Neural progenitor cell (in vitro differentiated cells): ENCODE results near the gene FRS2. TPM values are rescaled to one million over a fixed set of nuclear protein-coding genes. Genes with fewer than 3 reads are reported as not detected.

ENCODE experiments used
- DNase-seq: peaks from one replicate; pipeline ENCODE4 v3.0.0-alpha.2; 2016; ENCODE audit warnings: low spot score
- H2AFZ ChIP-seq: fragments of 200-600 bp; sonication (generic); replicated peaks from 2 replicates; pipeline ENCODE4 v1.6.1; 2016; ENCODE audit warnings: antibody characterized with exemption
- H3F3A ChIP-seq: fragments of 200-600 bp; sonication (generic); 2 replicates; pipeline ENCODE4 v1.6.1; 2016; ENCODE audit warnings: antibody characterized with exemption, low read depth
- H3K27ac ChIP-seq: fragments of 200-600 bp; sonication (generic); 2 replicates; pipeline ENCODE4 v1.5.1; 2016; ENCODE audit warnings: mild to moderate bottlenecking
- H3K27me3 ChIP-seq: fragments of 200-600 bp; sonication (generic); 2 replicates; pipeline ENCODE4 v1.6.1; 2016; ENCODE audit warnings: mild to moderate bottlenecking, moderate library complexity
- H3K36me3 ChIP-seq: fragments of 200-600 bp; sonication (generic); 2 replicates; pipeline ENCODE4 v1.5.1; 2016
- H3K4me1 ChIP-seq: fragments of 200-600 bp; sonication (generic); 2 replicates; pipeline ENCODE4 v1.6.1; 2016; ENCODE audit warnings: mixed run types
- H3K4me2 ChIP-seq: fragments of 200-600 bp; sonication (generic); 2 replicates; pipeline ENCODE4 v1.6.1; 2016
- H3K4me3 ChIP-seq: fragments of 200-600 bp; sonication (generic); 2 replicates; pipeline ENCODE4 v1.5.1; 2016
- H3K79me2 ChIP-seq: fragments of 200-600 bp; sonication (generic); 2 replicates; pipeline ENCODE4 v1.6.1; 2016; ENCODE audit warnings: low read depth
- H3K9ac ChIP-seq: fragments of 200-600 bp; sonication (generic); 2 replicates; pipeline ENCODE4 v1.6.1; 2016
- H3K9me3 ChIP-seq: fragments of 200-600 bp; sonication (generic); 2 replicates; pipeline ENCODE4 v1.5.1; 2016; ENCODE audit warnings: low read depth
- H4K20me1 ChIP-seq: fragments of 200-600 bp; sonication (generic); 2 replicates; pipeline ENCODE4 v1.6.1; 2016; ENCODE audit warnings: low read depth
- H3K27ac Mint-ChIP-seq: 3 replicates; pipeline ENCODE4 v1.8.0; 2021; ENCODE audit warnings: mixed read lengths
- H3K27me3 Mint-ChIP-seq: 2 replicates; pipeline ENCODE4 v1.8.0; 2022; ENCODE audit warnings: low read depth, mild to moderate bottlenecking, inconsistent platforms, moderate library complexity, mixed read lengths; ENCODE audit not compliant: insufficient read depth
- H3K36me3 Mint-ChIP-seq: 3 replicates; pipeline ENCODE4 v1.8.0; 2021; ENCODE audit warnings: mixed read lengths
- H3K4me1 Mint-ChIP-seq: 3 replicates; pipeline ENCODE4 v1.8.0; 2021; ENCODE audit warnings: mixed read lengths
- H3K4me3 Mint-ChIP-seq: 3 replicates; pipeline ENCODE4 v1.8.0; 2021; ENCODE audit warnings: mild to moderate bottlenecking, moderate library complexity, mixed read lengths
- H3K9me3 Mint-ChIP-seq: 3 replicates; pipeline ENCODE4 v1.8.0; 2020; ENCODE audit warnings: mixed read lengths
- EZH2 ChIP-seq: fragments of 200-600 bp; sonication (generic); IDR thresholded peaks from 2 replicates; pipeline ENCODE4 v1.6.1; 2017; ENCODE audit warnings: antibody characterized with exemption, mild to moderate bottlenecking, moderate library complexity
- EZH2phosphoT487 ChIP-seq: fragments of 200-600 bp; sonication (generic); IDR thresholded peaks from 2 replicates; pipeline ENCODE4 v1.6.1; 2017; ENCODE audit warnings: antibody characterized with exemption
- total RNA-seq: library from RNA; depleted of rRNA; stranded (reverse); fragments of >200 nt; gene quantifications from 2 replicates; pipeline ENCODE4 v1.2.3, GENCODE V29; 2015; ENCODE audit warnings: low replicate concordance
- TF ChIP-seq, protein P1 (sequence below): fragments of 200-600 bp; sonication (generic); IDR thresholded peaks from 2 replicates; pipeline ENCODE4 v1.5.1; 2017; ENCODE audit warnings: antibody characterized with exemption, mild to moderate bottlenecking

Gene FRS2
- 89.0 and 128 TPM in 2 replicates for total RNA-seq

GRCh38 chr12:69470189-69471075, at the start of gene FRS2:
Gene FRS2 (plus strand): TSS chr12:69470388. CDS start chr12:69569031, 98,643 bp downstream.
- peak within 1 kb of the TSS; percentile 98 for H3K27ac Mint-ChIP-seq
- Histone ChIP-seq H3K36me3 (no peaks in the 10 kb centered on the region), H3K4me1 (peaks cover 61% of the 10 kb centered on the region), H2AFZ (peak within 1 kb of the TSS; percentile 85), H3K4me2 (peak within 1 kb of the TSS; percentile 94), H3K27ac (peak within 1 kb of the TSS; percentile 96), H3K9ac (peak within 1 kb of the TSS; percentile 91), H3F3A (peaks cover 70% of the 10 kb centered on the region), H3K27me3 (no peaks in the 10 kb centered on the region), H3K9me3 (no peaks in the 10 kb centered on the region), H4K20me1 (peaks cover 46% of the 10 kb centered on the region), H3K4me3 (peak within 1 kb of the TSS; percentile 74), H3K79me2 (peaks cover 52% of the 10 kb centered on the region)
- no peaks in the 10 kb centered on the region for H3K9me3 Mint-ChIP-seq
- H3K36me3 Mint-ChIP-seq, result peaks cover 5% of the 10 kb centered on the region
- peaks cover 7% of the 10 kb centered on the region for H3K27me3 Mint-ChIP-seq
- peaks cover 51% of the 10 kb centered on the region for H3K4me1 Mint-ChIP-seq
- peak within 1 kb of the TSS; percentile 99 for H3K4me3 Mint-ChIP-seq
- peak; percentile 96 for DNase-seq
- TF ChIP-seq EZH2phosphoT487 (no peak), EZH2 (no peak)
- TF ChIP-seq, protein P1, sequence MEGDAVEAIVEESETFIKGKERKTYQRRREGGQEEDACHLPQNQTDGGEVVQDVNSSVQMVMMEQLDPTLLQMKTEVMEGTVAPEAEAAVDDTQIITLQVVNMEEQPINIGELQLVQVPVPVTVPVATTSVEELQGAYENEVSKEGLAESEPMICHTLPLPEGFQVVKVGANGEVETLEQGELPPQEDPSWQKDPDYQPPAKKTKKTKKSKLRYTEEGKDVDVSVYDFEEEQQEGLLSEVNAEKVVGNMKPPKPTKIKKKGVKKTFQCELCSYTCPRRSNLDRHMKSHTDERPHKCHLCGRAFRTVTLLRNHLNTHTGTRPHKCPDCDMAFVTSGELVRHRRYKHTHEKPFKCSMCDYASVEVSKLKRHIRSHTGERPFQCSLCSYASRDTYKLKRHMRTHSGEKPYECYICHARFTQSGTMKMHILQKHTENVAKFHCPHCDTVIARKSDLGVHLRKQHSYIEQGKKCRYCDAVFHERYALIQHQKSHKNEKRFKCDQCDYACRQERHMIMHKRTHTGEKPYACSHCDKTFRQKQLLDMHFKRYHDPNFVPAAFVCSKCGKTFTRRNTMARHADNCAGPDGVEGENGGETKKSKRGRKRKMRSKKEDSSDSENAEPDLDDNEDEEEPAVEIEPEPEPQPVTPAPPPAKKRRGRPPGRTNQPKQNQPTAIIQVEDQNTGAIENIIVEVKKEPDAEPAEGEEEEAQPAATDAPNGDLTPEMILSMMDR, result peak; percentile 47

GRCh38 chr12:69421548-69421947, 48.6 kb upstream of the FRS2 start:
- Histone ChIP-seq H3K4me1 (no peaks in the 10 kb centered on the region), H2AFZ (no peak overlapping the region), H4K20me1 (no peaks in the 10 kb centered on the region), H3K27ac (no peak overlapping the region), H3K27me3 (no peaks in the 10 kb centered on the region), H3K9ac (no peak overlapping the region), H3K9me3 (no peaks in the 10 kb centered on the region), H3K4me3 (no peak overlapping the region), H3K36me3 (no peaks in the 10 kb centered on the region), H3K4me2 (no peak overlapping the region), H3K79me2 (no peaks in the 10 kb centered on the region), H3F3A (no peaks in the 10 kb centered on the region)
- TF ChIP-seq, protein P1, result no peak
- TF ChIP-seq EZH2 (no peak), EZH2phosphoT487 (no peak)
- Mint-ChIP-seq H3K9me3 (no peaks in the 10 kb centered on the region), H3K27me3 (peaks cover 3% of the 10 kb centered on the region), H3K4me1 (no peaks in the 10 kb centered on the region), H3K36me3 (peaks cover 1% of the 10 kb centered on the region), H3K27ac (no peak overlapping the region), H3K4me3 (no peak overlapping the region)
- DNase-seq, result no peak

DNA sequence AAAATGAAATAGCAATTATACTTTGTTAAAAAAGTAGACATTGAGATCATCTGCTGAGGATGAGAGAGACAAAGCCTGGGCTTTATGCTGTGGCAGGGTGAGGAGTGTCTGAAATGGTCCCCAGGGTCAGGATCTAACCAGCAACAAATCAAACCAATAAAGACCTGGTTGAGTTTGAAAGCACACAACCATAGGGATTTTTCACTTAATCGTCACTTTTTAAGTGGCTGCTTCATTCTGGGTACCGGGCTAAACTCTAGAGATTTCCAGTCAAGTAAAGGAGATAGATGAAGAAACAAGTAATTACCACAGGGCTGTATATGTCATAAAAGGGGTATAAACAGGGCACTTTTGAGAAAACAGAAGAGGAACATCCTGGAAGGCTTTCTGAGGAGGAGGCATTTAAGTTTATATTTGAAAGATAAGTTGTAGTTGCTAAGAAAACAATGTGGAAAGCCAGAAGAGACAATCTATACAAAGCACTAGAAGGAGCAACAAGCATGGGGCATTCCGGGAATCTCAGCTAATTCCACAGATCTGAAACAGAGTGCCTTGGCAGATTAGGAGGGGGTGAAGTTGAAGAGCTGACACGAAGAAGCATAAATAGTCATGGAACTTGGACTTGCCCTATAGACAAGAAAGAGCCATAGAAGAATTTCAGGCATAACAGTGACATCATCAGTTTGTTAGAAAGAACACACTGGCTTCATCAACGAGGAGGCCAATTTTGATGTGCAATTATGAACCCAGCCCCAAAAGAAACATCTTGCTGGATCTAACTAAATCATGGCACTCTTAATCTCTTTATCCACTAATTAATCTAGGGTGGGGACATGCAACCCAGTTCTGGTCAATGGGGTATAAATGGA, 46.9 kb upstream of the FRS2 start:
- Histone ChIP-seq H3K27me3 (no peaks in the 10 kb centered on the region), H3F3A (no peaks in the 10 kb centered on the region), H4K20me1 (no peaks in the 10 kb centered on the region), H3K4me3 (no peak overlapping the region), H3K9ac (no peak overlapping the region), H3K27ac (no peak overlapping the region), H2AFZ (no peak overlapping the region), H3K4me1 (no peaks in the 10 kb centered on the region), H3K79me2 (no peaks in the 10 kb centered on the region), H3K36me3 (no peaks in the 10 kb centered on the region), H3K9me3 (no peaks in the 10 kb centered on the region), H3K4me2 (no peak overlapping the region)
- DNase-seq, result no peak
- TF ChIP-seq EZH2, result no peak
- TF ChIP-seq, protein P1, result no peak
- no peak for TF ChIP-seq EZH2phosphoT487
- no peaks in the 10 kb centered on the region for H3K9me3 Mint-ChIP-seq
- no peak overlapping the region for H3K27ac Mint-ChIP-seq
- H3K4me3 Mint-ChIP-seq, result no peak overlapping the region
- no peaks in the 10 kb centered on the region for H3K4me1 Mint-ChIP-seq
- H3K36me3 Mint-ChIP-seq, result peaks cover 1% of the 10 kb centered on the region
- H3K27me3 Mint-ChIP-seq, result peaks cover 3% of the 10 kb centered on the region
